ENCODE measurements around the gene ZBTB12. TPM values are rescaled to one million over a fixed set of nuclear protein-coding genes. Genes with fewer than 3 reads are reported as not detected.
A peak's percentile ranks its signal among the peaks of the same experiment; 100 is the strongest.

ZBTB12 gene
- total RNA-seq, 2 experiments from 2014 or later: 17.6 to 20.2 TPM

DNA sequence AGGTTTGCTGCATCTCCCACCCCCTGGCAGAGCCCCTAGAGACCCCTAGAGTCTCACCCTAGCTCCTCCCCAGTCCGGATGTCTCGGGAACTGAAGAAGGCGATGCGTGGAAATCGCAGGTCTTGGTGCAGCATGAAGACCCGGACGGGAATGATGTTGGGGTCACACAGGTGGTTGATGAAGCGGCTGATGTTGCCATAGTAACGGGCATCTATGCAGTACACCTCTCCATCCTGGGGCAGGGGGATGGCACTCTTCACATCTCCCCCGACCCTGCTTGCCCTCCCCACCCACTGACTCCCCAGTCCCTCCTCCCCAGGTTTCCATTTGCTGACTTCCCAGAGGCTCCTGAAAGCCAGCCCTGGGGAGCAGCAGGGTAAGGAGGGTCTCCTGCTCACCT, 21.3 kb downstream of the ZBTB12 start:
- H2AFZ ChIP-seq (ENCODE audit: low read length): no peak overlapping the region
- BruUV-seq (replicated peaks): no TSS peak
- no peaks in the 10 kb centered on the region for H3K4me1 ChIP-seq (ENCODE audit: insufficient read depth, low read length, poor library complexity, severe bottlenecking)
- no peak for DNase-seq (ENCODE audit: low spot score)
- no peak overlapping the region for H3K27ac ChIP-seq (ENCODE audit: low read depth, low read length, poor library complexity, severe bottlenecking)
- H3K36me3 ChIP-seq (ENCODE audit: insufficient read depth, low read length): peaks cover 61% of the 10 kb centered on the region
- no peaks in the 10 kb centered on the region for H4K20me1 ChIP-seq (ENCODE audit: insufficient read depth, low read length)
- H3K4me2 ChIP-seq (ENCODE audit: low read length): no peak overlapping the region
- ChIA-PET POLR2A (no interaction called here), CTCF (ENCODE audit: unreplicated experiment) (no interaction called here)
- no peaks in the 10 kb centered on the region for H3K79me2 ChIP-seq (ENCODE audit: insufficient read depth, low read depth, low read length)
- TF ChIP-seq, protein P1, sequence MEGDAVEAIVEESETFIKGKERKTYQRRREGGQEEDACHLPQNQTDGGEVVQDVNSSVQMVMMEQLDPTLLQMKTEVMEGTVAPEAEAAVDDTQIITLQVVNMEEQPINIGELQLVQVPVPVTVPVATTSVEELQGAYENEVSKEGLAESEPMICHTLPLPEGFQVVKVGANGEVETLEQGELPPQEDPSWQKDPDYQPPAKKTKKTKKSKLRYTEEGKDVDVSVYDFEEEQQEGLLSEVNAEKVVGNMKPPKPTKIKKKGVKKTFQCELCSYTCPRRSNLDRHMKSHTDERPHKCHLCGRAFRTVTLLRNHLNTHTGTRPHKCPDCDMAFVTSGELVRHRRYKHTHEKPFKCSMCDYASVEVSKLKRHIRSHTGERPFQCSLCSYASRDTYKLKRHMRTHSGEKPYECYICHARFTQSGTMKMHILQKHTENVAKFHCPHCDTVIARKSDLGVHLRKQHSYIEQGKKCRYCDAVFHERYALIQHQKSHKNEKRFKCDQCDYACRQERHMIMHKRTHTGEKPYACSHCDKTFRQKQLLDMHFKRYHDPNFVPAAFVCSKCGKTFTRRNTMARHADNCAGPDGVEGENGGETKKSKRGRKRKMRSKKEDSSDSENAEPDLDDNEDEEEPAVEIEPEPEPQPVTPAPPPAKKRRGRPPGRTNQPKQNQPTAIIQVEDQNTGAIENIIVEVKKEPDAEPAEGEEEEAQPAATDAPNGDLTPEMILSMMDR (conservative IDR thresholded peaks at IDR 0.05; ENCODE audit: low read length): no peak
- no peak for TF ChIP-seq EZH2phosphoT487 (IDR thresholded peaks at IDR 0.05; ENCODE audit: borderline replicate concordance, low read depth, low read length)
- no peaks in the 10 kb centered on the region for H3K9me3 ChIP-seq (ENCODE audit: low read length)
- no peak overlapping the region for H3K4me3 ChIP-seq (ENCODE audit: low read depth, low read length, poor library complexity, severe bottlenecking)
- no peaks in the 10 kb centered on the region for H3K9me2 ChIP-seq (ENCODE audit: insufficient read depth, low read length)
- intact Hi-C loops (cut with micrococcal nuclease; ENCODE audit: unreplicated experiment): no loop called here

DNA sequence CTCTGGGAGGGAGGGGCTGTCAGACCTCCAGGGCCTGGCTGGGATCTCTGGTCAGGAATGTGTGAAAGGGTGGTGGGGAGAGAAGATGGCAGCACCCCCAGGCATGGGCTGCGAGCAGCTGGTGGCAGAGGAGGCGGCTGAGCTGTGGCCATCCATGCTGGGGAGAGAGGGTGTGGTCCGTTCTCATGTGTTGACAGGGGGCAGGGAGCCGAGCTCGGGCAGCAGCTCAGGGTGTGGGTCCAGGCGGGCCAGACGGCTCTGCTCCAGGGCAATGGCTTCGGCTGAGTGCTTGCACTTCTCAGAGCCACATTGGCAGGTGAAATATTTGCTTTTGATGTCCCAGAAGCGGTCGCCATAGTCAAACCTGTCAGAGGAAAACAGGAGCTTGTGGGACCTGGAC, 22.0 kb downstream of the ZBTB12 start:
- TF ChIP-seq, protein P1 (conservative IDR thresholded peaks at IDR 0.05; ENCODE audit: low read length): no peak
- no peak for TF ChIP-seq EZH2phosphoT487 (IDR thresholded peaks at IDR 0.05; ENCODE audit: borderline replicate concordance, low read depth, low read length)
- DNase-seq (ENCODE audit: low spot score): no peak
- Histone ChIP-seq H4K20me1 (ENCODE audit: insufficient read depth, low read length) (no peaks in the 10 kb centered on the region), H3K36me3 (ENCODE audit: insufficient read depth, low read length) (peaks cover 54% of the 10 kb centered on the region), H3K4me2 (ENCODE audit: low read length) (no peak overlapping the region), H3K4me1 (ENCODE audit: insufficient read depth, low read length, poor library complexity, severe bottlenecking) (peaks cover under 1% of the 10 kb centered on the region), H3K27ac (ENCODE audit: low read depth, low read length, poor library complexity, severe bottlenecking) (no peak overlapping the region), H3K79me2 (ENCODE audit: insufficient read depth, low read depth, low read length) (no peaks in the 10 kb centered on the region), H2AFZ (ENCODE audit: low read length) (no peak overlapping the region), H3K9me2 (ENCODE audit: insufficient read depth, low read length) (no peaks in the 10 kb centered on the region), H3K4me3 (ENCODE audit: low read depth, low read length, poor library complexity, severe bottlenecking) (no peak overlapping the region), H3K9me3 (ENCODE audit: low read length) (no peaks in the 10 kb centered on the region)
- intact Hi-C loops (cut with micrococcal nuclease; ENCODE audit: unreplicated experiment): no loop called here
- ChIA-PET POLR2A (no interaction called here), CTCF (ENCODE audit: unreplicated experiment) (no interaction called here)
- TSS peak; percentile 95 for BruUV-seq (replicated peaks)

- ChIA-PET CTCF (ENCODE audit: unreplicated experiment) (no interaction called here), POLR2A (no interaction called here)
- intact Hi-C loops (cut with micrococcal nuclease; ENCODE audit: unreplicated experiment): no loop called here
- BruUV-seq (replicated peaks): no TSS peak
- TF ChIP-seq EZH2phosphoT487 (IDR thresholded peaks at IDR 0.05; ENCODE audit: borderline replicate concordance, low read depth, low read length): no peak
- TF ChIP-seq, protein P1 (conservative IDR thresholded peaks at IDR 0.05; ENCODE audit: low read length): no peak
- Histone ChIP-seq H2AFZ (ENCODE audit: low read length) (no peak overlapping the region), H3K27ac (ENCODE audit: low read depth, low read length, poor library complexity, severe bottlenecking) (no peak overlapping the region), H3K36me3 (ENCODE audit: insufficient read depth, low read length) (peaks cover 47% of the 10 kb centered on the region), H3K4me2 (ENCODE audit: low read length) (no peak overlapping the region), H3K9me2 (ENCODE audit: insufficient read depth, low read length) (no peaks in the 10 kb centered on the region), H3K4me3 (ENCODE audit: low read depth, low read length, poor library complexity, severe bottlenecking) (no peak overlapping the region), H3K79me2 (ENCODE audit: insufficient read depth, low read depth, low read length) (no peaks in the 10 kb centered on the region), H4K20me1 (ENCODE audit: insufficient read depth, low read length) (no peaks in the 10 kb centered on the region), H3K9me3 (ENCODE audit: low read length) (no peaks in the 10 kb centered on the region), H3K4me1 (ENCODE audit: insufficient read depth, low read length, poor library complexity, severe bottlenecking) (peaks cover 8% of the 10 kb centered on the region)
- no peak for DNase-seq (ENCODE audit: low spot score)
Observed at GRCh38 chr6:31879143-31879542, 22.7 kb downstream of the ZBTB12 start.

Data from OCI-LY7 (cell line).